G401 (cell line): Measurements from ENCODE around the gene CST7. TPM values are rescaled to one million over a fixed set of nuclear protein-coding genes. Genes with fewer than 3 reads are reported as not detected.
"Not testable (repeated sequence)": the region's sequence is repeated elsewhere in the genome, so short reads cannot be mapped to it uniquely, and the experiment has no call there.

Experiments
- DNase-seq: peaks from one replicate; pipeline ENCODE4 v3.0.0-alpha.2; 2015; ENCODE audit warnings: low spot score
- in situ Hi-C: cut with HindIII; loops from 2 replicates; pipeline ENCODE4 v1.10.0; 2016; ENCODE audit warnings: low sequenced_read_pairs, mixed read lengths
- total RNA-seq: library from RNA; depleted of rRNA; stranded (reverse); fragments of >200 nt; shearing (Covaris generic); gene quantifications from 2 replicates; pipeline ENCODE4 v1.2.3, GENCODE V29; 2014

Gene CST7
- total RNA-seq, 1 experiment from 2014 or later, result not detected

DNA sequence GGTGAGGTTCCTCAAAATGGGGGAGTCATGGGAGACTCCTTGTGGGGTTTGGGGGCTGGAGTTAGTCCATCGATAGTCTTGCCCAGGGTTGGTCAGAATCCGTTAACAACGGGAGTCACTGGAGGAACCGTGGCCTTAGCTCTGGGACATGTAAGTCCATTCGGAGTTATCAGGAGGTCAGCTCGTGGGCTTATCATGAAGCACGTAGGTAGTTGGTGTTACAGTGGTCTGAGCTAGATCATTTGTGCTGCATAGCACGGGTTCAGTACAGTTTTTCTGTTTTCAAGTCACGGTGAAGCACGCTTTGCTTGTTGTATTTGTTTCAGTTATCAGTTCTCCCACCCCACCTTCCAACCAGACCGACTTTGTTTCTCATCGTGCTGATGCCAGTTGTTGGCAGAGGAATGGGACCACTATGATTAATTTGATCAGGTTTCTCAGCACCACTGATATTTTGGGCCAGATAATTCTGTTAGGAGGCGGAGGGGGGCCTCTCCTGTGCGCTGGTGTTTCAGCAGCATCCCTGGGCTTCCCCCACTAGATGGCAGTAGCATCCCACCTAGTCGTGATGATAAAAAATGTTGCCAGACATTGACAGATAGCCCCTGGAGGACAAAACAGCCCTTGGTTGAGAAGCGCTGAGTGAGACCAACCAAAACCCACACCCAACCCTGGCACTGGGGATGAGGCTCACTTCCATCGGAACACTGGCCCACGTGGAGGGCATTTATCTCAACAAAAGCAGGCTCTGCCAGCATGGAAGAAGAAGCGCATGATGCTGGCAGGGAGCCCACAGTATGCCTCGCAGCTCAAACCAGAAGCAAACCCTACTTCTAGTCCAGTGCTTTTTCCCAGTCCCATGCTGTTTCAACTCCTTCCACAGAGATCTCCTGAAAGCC, 45.6 kb downstream of the CST7 start:
- in situ Hi-C loops, result no loop called here
- DNase-seq, result peak; percentile 93

DNA sequence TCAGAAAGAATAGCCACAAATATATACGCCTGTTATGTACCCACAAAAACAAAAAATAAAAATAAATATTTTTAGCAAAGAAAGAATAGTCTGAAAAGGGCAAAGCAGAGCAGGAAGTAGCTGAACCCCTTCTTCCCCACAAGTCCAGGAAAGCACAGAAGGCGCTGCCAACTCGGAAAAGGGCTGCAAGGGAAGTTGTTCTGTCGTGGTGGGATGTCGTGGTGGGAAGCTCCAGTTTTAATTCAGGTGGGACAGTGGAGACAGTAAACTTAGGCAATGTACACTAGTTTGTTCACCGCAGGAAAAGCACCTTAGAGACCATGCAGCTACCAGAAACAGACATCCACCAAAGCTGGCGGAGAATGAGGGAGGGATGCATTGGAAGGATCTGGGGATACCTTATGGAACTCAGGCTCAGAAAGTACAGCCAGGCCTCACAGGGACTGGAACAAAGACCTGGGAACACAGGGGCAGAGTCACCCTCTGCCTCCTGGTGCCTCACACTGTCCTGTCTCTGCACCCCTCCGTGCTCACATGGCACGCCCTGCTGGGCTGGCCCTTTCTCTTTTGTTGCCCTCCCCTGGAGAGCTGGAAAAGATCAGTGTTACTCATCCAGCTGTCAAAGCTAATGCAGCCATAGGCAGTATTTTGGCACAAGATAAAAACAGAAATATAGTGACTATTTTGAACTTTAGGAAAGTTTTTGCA, 46.8 kb downstream of the CST7 start:
- DNase-seq, result no peak
- in situ Hi-C loops, result no loop called here

DNA sequence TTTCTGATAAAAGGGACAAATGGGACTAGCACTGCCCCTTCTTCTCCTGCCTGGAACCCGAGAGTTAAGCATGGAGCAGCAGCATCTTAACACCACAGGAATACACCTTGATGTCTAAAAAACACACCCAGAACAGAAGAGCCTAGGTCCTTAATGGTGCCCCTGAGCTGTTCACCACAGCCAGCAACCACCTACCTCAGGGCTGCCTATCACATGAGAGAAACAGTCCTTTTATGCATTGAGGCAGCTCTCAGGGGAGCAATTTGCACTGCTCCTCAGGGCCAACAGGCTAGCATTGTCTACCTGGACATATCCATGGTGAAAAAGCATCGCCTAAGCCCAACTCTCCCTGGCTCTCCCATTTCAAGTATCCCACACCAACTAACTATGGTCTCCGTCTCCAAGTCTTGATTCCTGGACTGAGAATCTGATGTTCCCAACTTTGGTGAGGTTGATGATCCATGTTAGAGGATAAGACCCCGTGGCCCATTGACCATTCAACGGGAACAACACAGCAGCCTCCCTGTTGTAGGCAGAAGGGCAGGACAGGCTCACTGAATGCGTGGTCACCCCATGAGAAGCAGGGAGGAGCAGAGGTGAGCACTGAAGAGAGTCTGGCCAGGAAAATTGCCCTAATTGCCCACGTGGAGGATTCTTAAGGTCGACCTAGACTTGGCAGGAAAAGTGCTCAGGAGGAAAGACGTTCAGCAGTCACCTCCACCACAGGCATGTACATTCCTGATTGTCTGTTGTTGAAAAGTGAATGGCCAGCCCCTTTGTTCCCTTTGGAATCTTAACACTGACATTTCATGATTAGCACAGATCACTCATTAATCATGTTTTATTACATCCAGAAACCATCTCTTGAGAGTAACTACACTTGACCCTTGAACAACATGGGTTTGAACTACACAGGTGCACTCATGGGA, 47.6 kb downstream of the CST7 start:
- in situ Hi-C loops, result no loop called here
- DNase-seq, result no peak

DNA sequence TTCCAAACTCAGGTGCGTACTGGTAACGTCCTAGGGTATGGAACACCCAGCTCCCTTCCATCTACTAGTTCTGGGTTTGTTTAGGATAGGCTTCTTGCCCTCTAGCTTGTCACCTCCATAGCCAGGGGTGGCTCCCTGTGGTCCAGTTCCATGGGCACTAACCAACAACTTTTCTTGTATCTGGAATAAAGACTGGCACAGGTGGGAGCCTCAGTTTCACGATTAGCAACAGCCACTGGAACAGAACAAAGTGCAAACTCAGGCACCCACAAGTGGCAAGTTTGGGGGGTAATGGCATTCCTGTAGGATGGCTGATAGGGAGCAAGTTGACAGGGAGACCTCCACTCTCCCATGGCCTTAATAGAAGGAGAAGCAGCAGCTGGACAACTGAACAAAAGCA, 49.1 kb downstream of the CST7 start:
- no peak for DNase-seq

DNA sequence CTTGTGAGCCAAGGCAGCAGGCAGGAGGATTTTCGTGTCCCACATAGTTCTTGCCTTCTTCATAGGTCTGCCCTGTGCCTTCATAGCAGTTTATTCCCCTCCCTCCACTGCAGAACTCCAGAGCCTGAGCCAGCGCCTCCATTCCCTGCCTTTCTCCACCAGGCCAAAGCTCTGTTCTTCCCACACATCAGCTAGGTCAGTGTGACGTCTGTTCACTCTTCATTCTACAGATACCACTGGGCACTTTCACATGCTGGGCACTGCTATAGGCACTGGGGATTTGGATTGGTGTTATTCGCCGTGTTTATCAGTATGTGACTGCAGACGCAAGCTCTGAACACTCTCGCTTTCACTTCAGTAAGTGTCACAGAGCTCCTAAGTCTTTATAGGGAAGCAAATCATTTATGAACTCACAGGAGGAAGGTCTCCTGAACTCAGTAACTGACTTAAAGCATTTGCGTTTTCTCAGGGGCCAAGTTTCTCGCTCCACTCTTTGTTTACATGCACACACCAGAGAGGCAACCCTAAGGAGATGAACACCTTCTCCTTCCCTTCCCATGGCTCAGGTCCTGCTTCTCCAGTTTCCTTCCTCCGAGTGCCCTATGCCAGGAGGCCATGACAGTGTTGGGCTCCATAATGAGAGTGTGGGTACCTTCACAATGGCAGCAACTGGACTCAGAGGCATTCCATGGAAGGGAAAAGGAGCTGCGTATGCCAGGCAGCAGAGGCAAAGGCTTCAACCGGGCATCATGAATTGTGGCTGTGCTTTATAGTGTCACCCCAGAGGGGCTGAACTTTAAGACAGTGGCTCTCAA, 49.8 kb downstream of the CST7 start:
- in situ Hi-C loops, result no loop called here
- DNase-seq, result no peak

More for the DNA sequence above, 49.1 kb downstream of the CST7 start:
- in situ Hi-C loops, result no loop called here

DNA sequence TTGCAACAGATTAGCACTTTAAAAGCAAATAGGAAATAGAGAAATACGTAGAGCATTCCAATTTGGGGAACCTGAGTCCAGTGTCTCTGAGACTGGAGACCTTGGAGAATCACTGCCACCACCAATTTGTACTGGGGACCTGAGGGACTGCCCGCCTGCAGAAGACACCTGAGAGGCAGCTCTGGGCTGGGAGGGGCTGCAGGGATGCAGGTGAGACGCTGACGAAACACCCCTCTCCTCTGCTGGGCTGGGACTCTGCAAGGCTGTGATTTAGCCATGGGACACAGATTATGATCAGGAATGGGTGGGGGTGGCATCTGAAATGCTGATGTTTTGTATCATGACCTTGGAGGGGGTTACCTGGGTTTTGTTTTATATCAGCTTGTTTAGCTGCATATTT, 50.5 kb downstream of the CST7 start:
- DNase-seq, result no peak
- in situ Hi-C loops, result no loop called here

DNA sequence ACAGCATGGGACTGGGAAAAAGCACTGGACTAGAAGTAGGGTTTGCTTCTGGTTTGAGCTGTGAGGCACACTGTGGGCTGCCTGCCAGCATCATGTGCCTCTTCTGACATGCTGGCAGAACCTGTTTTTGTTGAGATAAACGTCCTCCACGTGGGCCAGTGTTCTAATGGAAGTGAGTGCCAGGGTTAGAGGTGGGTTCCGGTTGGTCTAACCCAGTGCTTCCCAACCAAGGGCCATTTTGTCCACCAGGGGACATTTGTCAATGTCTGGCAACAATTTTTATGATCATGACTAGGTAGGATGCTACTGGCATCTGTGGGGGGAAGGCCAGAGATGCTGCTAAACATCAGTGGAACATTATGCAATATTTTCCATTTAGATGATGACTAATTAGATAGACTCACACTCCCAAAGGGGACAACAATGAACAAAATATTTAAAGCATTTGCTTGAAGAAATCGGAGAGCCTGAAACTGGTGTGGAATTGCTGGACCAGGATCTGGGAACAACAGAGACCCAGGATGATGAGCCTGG, 51.3 kb downstream of the CST7 start:
- in situ Hi-C loops, result no loop called here
- DNase-seq, result no peak

DNA sequence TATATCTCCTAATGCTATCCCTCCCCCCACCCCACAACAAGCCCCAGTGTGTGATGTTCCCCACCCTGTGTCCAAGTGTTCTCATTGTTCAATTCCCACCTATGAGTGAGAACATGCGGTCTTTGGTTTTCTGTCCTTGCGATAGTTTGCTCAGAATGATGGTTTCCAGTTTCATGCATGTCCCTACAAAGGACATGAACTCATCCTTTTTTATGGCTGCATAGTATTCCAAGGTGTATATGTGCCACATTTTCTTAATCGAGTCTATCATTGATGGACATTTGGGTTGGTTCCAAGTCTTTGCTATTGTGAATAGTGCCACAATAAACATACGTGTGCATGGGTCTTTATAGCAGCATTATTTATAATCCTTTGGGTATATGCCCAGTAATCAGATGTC, 52.3 kb downstream of the CST7 start:
- in situ Hi-C loops, result not testable (repeated sequence)

DNA sequence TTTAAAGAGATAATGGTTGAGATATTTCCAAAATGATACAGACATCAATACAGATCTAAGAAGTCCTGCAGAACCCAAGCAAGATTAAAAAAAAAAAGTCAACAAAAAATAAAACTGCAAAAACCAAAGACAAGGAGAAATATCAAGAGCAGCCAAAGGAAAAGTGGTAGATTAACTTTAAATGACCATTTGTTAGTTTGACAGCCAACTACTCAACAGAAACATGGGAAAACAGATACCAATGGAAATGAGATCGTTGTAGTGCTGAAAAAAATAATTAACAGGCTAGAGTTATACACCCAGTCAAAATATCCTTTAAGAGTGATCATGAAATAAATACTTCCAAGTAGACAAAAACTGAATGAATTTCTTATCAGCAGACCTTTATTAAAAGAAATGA, 53.9 kb downstream of the CST7 start:
- in situ Hi-C loops, result no loop called here
- DNase-seq, result no peak

More for the DNA sequence above, 52.3 kb downstream of the CST7 start:
- DNase-seq, result not testable (repeated sequence)

DNA sequence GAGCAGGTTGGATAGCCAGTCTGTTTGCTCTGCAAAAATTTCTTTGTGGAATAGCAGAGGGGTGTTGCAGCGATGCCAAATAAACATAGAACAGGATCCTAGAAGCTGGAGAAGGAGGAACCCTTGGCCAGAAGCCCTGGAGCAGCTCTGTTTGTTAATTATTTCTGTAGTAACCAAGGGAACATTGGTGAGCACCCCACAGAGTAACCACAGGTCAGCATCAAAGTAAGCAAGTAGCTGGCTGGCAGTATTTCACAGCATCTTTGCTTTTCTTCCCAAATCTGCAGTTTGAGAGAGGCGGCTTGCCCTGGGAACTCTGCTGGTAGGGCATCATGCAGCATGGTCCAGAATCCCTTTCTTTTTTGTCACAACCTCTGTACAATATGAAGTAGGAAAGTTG, 56.2 kb downstream of the CST7 start:
- peak; percentile 95 for DNase-seq
- in situ Hi-C loops, result no loop called here

DNA sequence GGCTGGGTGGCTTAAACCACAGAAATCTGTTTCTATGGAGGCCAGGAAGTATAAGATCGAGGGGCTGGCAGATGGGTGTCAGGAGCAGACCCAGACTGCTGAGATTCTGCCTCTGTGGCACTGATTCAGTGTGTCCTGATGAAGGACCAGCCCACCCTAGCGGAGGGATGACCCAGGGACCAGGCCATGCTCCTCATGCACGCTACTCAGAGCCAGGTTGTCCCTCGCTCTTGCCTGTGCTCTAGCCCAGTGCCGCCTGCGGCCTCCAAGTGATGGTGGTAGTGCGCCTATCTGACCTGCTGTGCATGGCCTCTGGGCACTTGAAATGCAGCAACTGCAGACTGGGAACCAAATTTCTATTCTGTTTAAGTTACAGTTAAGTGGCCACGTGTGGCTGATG, 56.6 kb downstream of the CST7 start:
- in situ Hi-C loops, result no loop called here
- no peak for DNase-seq

DNA sequence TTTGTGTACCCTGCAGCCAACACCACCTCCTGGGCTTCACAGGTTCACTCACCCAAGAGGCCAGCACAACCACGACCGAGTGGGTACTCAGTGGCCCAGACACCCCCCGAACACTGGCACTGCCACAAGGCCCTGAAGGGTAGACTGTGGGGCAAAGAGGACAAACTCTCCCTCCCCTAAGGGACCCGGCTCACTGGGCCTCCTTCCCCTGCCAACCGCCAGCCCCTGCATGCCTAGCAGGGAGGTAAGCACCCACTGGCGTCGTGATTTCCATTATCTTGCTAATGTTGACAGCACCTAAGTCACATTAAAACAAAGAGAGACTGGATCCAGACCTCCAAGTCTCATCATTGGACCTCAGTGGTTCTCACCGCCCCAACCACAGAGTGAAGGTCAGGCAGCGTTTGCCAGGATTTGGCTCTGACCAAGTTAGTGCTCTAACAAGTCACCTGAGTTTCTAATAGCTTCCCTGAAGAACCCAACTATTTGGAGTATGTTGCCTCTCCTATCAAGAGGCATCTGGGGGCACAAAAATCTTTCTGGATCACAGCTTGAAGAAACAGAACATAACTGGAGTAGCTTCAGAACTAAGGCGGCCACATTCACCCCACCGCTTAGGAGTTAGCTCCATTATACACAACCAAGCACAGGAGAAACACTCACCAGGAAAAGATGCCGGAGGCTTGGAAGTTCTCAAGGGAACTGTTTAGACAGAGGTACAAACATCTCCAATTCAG, 57.5 kb downstream of the CST7 start:
- in situ Hi-C loops, result no loop called here
- no peak for DNase-seq

DNA sequence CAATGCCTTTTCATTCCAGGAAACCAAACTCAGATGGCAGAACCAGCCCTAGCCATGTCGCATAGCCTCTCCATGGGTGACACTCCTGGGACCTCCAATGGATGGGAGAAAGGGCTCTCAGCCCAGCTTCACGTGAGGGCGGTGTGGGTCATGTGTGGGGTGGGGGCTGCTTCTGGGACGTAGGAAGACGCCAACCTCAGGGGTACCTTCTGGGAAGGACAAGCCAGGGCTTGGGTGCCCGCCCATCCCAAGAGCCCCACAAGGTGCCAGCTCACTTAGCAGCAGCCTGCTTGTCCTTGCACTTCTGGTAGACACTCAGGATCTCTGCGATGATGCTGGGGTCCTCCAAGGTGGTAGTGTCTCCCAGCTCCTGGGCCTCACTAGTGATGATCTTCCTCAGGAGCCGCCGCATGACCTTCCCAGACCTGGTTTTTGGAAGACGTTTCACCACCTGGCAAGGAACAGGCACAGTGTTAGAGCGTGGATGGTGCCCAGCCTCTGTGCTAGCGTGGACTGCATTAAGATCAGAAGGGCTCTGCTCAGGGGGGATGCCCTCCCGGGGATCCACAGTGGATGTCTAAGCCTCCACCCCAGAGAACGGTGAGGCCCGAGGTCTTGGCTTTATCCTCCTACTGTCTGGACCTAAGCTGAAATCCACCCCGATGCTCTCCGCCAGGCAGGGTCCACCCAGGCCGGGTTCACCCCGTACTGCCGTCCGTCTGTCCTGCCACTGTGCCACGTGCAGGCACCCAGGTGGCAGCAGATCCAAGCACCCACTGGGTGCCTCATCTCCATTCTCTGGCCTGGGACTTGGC, 58.6 kb downstream of the CST7 start:
- no peak for DNase-seq
- in situ Hi-C loops, result no loop called here

DNA sequence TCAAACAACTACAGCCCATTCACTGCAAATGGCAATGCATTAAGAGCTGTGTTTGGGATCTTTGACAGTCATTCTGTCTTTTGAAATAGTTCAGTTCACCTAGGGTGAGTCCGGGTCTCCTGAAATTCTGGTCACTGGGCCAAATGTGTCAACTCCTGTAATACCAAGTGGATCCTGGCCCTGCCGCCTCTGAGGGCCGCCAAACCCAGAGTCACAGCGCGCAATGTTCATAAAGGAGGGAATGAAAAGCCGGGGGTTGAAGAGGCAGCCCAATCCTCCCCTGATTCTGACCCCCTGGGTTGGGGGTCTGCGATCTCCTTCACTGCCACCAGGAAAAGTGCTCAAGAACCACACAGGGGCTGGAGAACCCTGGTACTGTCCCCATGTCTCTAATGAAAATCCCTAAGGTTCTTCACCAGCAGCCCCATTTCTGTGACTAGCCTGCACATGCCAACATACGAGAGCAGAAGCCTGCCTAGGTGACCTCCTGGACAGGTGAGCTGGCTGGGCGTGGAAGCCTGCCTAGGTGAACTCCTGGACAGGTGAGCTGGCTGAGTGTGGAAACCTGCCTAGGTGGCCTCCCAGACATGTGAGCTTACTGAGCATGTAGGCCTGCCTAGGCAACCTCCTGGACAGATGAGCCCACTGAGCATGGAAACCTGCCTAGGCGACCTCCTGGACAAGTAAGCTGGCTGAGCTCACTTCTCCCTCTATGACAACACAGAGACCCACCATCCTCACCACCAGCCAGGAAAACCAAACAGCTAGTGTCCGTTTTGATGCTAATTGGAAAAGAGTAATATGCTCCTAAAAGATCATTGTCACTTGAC, 59.5 kb downstream of the CST7 start:
- DNase-seq, result no peak
- in situ Hi-C loops, result no loop called here
